ENCODE measurements around the gene SNAPC5. TPM values are rescaled to one million over a fixed set of nuclear protein-coding genes. Genes with fewer than 3 reads are reported as not detected.

The SNAPC5 gene
- total RNA-seq, 1 donor: 14.2 TPM

DNA sequence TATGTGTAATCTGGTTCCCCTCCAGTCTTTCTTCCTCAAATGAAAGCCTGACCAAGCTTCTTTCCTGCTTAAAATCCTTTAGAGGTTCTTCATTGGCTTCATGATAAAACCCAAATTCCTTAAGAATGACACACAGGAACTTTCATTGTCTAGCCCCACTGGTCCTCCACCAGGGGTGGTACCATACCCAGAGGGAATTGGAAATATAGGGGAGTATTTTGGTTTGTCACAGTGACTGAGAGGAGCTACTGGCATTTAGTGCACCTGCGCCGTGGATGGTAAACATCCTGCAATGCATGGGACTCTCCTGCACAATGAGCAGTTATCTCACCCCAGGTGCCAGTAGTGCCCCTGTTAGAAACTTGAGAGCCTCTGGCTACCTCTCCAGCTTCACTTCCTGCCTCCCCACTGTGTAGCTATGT is 18.4 kb upstream of the SNAPC5 start:
- DNase-seq (ENCODE audit: low read depth): no peak
- H3K4me3 ChIP-seq (ENCODE audit: low read depth, low read length): no peak overlapping the region
- TF ChIP-seq, protein P1, sequence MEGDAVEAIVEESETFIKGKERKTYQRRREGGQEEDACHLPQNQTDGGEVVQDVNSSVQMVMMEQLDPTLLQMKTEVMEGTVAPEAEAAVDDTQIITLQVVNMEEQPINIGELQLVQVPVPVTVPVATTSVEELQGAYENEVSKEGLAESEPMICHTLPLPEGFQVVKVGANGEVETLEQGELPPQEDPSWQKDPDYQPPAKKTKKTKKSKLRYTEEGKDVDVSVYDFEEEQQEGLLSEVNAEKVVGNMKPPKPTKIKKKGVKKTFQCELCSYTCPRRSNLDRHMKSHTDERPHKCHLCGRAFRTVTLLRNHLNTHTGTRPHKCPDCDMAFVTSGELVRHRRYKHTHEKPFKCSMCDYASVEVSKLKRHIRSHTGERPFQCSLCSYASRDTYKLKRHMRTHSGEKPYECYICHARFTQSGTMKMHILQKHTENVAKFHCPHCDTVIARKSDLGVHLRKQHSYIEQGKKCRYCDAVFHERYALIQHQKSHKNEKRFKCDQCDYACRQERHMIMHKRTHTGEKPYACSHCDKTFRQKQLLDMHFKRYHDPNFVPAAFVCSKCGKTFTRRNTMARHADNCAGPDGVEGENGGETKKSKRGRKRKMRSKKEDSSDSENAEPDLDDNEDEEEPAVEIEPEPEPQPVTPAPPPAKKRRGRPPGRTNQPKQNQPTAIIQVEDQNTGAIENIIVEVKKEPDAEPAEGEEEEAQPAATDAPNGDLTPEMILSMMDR (IDR thresholded peaks at IDR 0.05; ENCODE audit: insufficient read depth, low read depth, low read length): no peak

DNA sequence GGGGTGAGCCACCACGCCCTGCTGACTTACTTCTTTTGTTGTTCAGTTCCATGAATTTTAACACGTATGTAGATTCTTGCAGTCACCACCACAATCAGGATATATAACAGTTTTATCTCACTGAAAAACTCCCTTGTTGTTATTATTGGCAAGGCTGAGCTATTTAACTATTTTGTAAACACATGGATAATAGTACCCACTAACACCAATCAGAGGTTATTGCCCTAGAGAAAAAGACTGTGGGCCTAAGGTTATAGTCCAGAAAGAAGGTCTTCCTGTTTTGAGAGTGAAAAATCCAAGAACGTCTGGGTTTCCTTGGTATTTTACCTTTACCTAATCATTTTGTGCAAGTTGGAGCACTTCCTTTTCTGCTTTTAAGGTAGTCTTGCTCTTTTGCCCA is 17.0 kb upstream of the SNAPC5 start:
- no peak overlapping the region for H3K4me3 ChIP-seq (ENCODE audit: low read depth, low read length)
- DNase-seq (ENCODE audit: low read depth): no peak
- TF ChIP-seq, protein P1 (IDR thresholded peaks at IDR 0.05; ENCODE audit: insufficient read depth, low read depth, low read length): no peak

DNA sequence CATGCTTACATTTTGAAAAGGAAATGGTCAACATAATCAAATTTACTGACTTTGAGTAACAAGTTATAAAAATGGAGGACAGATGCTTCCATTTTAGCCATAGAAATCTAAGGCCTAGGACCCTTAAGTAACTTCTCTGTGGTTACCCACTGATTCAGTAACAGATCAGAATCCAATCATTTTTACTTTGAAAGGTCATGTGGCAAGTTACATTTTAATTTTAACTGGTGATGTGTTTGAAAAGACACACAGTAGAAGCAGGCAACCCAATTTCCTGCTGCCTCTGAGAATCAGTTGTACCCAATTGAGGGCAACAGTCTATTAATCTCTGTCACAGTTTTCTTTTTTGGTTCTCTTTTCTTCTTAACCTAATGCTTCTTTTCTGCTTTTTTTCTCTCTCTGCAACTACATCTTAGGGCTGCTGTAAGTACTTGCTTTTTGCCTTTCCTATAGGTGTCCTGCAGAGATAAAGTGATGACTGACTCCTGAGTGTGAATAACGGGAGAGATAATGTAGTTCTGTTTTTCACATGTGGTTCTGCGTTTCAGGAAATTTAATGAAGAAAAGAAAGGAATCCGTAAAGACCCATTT is 10.8 kb upstream of the SNAPC5 start:
- no peak for DNase-seq (ENCODE audit: low read depth)
- no peak overlapping the region for H3K4me3 ChIP-seq (ENCODE audit: low read depth, low read length)
- TF ChIP-seq, protein P1 (IDR thresholded peaks at IDR 0.05; ENCODE audit: insufficient read depth, low read depth, low read length): no peak

DNA sequence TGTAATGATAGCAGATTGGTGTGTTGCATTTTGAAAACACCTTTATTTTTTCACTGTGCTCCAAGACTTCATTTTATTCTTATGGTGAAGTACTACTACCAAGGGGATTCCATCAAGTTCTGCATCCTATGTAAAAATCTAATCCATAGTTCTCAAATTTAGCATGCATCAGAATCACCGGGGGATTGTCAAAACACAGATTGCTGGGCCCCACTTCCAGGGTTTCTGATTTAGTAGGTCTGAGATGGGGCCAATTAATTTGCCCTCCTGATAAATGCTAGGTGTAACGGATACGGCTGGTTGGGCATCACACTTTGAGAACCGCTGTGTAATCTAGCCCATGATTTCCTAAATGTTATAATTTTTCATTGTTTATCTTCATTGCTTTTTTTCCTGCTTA is 8.3 kb upstream of the SNAPC5 start:
- peak overlapping the region; percentile 100 for H3K4me3 ChIP-seq (ENCODE audit: low read depth, low read length)
- TF ChIP-seq, protein P1 (IDR thresholded peaks at IDR 0.05; ENCODE audit: insufficient read depth, low read depth, low read length): no peak
- DNase-seq (ENCODE audit: low read depth): no peak

DNA sequence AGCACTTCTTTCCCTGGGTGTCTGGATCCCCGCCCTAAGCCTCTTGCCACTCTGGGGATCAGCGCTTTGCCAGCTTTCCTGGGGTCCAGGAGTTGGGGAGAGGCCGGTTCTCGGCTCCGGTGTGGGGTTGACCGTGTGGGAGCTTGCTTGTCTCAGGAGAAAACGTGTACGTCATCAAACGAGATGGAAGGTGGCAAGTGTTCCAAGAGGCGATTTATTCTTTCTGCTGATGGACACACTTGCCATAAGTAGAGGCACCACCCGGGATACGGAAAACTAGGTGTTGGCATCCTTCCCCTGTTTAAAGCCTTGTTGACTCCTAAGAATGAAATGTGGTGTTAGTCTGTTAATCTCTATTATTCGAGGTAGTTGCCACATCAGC is 7.9 kb upstream of the SNAPC5 start:
- TF ChIP-seq, protein P1 (IDR thresholded peaks at IDR 0.05; ENCODE audit: insufficient read depth, low read depth, low read length): no peak
- no peak for DNase-seq (ENCODE audit: low read depth)

DNA sequence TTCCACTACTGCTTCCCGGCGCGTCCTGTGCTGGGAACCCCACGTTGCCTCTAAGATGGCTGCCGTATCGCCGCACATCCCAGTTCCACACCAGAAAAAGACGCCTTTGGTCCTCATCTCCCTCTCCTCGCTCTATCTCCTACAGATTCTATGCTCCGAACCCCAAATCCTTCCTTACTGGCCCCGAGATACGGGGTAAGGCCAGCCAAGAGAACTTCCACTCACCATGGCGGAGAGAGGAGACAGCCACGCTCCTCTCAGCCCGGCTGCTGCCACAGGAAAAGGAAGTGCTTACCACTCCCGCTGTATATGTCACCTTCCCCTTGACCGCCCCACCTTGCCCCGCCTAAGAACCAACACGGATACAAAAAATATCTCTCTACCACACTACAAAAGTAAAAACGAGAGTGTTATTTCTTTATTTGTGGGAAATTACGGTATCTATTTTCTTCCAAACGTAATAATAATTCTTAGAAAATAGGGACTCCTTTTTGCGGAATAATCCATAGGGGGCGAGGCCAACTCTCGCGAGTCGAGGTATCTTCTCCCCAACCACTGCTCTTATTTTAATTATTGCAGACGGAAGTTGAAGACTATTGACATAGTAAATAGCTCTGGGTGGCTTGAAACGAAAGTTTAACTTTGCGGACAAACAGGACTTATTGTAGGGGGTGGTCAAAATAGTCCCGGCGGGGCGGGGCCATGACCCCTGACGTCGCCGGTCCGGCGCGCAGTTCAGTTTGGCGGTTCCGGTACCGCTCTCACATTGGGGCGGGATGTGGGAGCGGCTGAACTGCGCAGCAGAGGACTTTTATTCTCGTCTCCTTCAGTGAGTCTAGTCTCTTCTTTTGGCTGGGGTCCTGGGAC is 7.2 kb upstream of the SNAPC5 start, which contains the start of the genes RPL4 and ZWILCH:
TSS of gene RPL4 (minus strand) at position 293 of the 867 bp plus-strand sequence. CDS start at position 228, 65 bp downstream.
TSS of gene ZWILCH (plus strand) at position 764 of the 867 bp plus-strand sequence. CDS start at position 777, 13 bp downstream.
- TF ChIP-seq, protein P1 (IDR thresholded peaks at IDR 0.05; ENCODE audit: insufficient read depth, low read depth, low read length): no peak
- H3K4me3 ChIP-seq (ENCODE audit: low read depth, low read length): peak within 1 kb of the TSS; percentile 100
- DNase-seq (ENCODE audit: low read depth): peak; percentile 93

More for the DNA sequence above, 7.9 kb upstream of the SNAPC5 start:
- peak overlapping the region; percentile 100 for H3K4me3 ChIP-seq (ENCODE audit: low read depth, low read length)
